ENCODE data around the gene CAPN13. TPM values are rescaled to one million over a fixed set of nuclear protein-coding genes. Genes with fewer than 3 reads are reported as not detected.
A peak's percentile ranks its signal among the peaks of the same experiment; 100 is the strongest.

CAPN13 gene
- total and polyA plus RNA-seq, 4 donors, result 0.13 to 0.42 TPM; not detected in 2

DNA sequence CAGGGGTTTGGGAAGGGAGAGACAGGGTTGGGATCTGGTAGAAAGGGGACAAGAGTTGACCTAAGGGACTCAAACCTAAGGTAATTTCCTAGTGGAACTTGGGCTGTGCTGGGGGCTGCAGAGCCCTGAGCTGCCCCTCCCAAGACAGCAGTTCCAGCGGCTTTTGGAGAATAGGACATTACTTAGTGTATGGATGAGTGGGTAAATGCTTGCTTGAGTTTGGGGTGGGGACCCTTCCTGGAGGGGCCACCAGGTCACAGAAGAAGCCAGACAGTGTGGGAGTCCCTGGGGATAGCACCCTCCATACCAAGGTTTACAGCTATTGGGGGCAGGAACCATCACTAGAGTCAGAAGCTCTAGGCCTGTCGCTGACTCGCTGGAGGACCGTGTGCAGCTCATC is 111.5 kb downstream of the CAPN13 start:
- H3K4me1 ChIP-seq (ENCODE audit: control insufficient read depth in 4 of 4, insufficient read depth in 4 of 4, low read length in 3 of 4), result no peaks in the 10 kb centered on the region
- peak; percentile 6 for DNase-seq (ENCODE audit: low spot score)
- H3K27me3 ChIP-seq (ENCODE audit: control insufficient read depth in 4 of 4, insufficient read depth in 4 of 4, low read length in 3 of 4), result peaks cover 0 to 2% (median 0%) of the 10 kb centered on the region in 4 donors
- no peak overlapping the region for H3K27ac ChIP-seq (ENCODE audit: low read depth in 1 of 2, low read length in 2 of 2)
- no peak overlapping the region for H3K9ac ChIP-seq (ENCODE audit: low read depth in 1 of 2, low read length in 2 of 2)
- H3K36me3 ChIP-seq (ENCODE audit: control insufficient read depth in 4 of 4, insufficient read depth in 3 of 4, low read depth in 1 of 4, low read length in 3 of 4), result no peaks in the 10 kb centered on the region
- H3K9me3 ChIP-seq (ENCODE audit: control insufficient read depth in 4 of 4, low read length in 3 of 4), result peaks cover 0 to 1% (median 0%) of the 10 kb centered on the region in 4 donors
- no peak overlapping the region for H3K4me3 ChIP-seq (ENCODE audit: low read depth in 1 of 3, low read length in 3 of 3)
- TF ChIP-seq, protein P1, sequence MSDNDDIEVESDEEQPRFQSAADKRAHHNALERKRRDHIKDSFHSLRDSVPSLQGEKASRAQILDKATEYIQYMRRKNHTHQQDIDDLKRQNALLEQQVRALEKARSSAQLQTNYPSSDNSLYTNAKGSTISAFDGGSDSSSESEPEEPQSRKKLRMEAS (IDR thresholded peaks at IDR 0.05), result no peak
- TF ChIP-seq YY1 (IDR thresholded peaks at IDR 0.05) (no peak), HNF4A (conservative IDR thresholded peaks at IDR 0.05) (no peak), TAF1 (conservative IDR thresholded peaks at IDR 0.05) (no peak), SP1 (IDR thresholded peaks at IDR 0.05) (no peak), JUND (IDR thresholded peaks at IDR 0.05) (no peak), RXRA (IDR thresholded peaks at IDR 0.05) (no peak), HNF4G (IDR thresholded peaks at IDR 0.05) (no peak), REST (IDR thresholded peaks at IDR 0.05) (no peak)
- TF ChIP-seq, protein P2, sequence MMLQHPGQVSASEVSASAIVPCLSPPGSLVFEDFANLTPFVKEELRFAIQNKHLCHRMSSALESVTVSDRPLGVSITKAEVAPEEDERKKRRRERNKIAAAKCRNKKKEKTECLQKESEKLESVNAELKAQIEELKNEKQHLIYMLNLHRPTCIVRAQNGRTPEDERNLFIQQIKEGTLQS (IDR thresholded peaks at IDR 0.05), result no peak
- WGBS, result 78% methylated on average over 4 of the region's 4 CpGs

- peak; percentile 1 for DNase-seq (ENCODE audit: low spot score)
- no peaks in the 10 kb centered on the region for H3K36me3 ChIP-seq (ENCODE audit: control insufficient read depth in 4 of 4, insufficient read depth in 3 of 4, low read depth in 1 of 4, low read length in 3 of 4)
- no peak overlapping the region for H3K27ac ChIP-seq (ENCODE audit: low read depth in 1 of 2, low read length in 2 of 2)
- H3K4me1 ChIP-seq (ENCODE audit: control insufficient read depth in 4 of 4, insufficient read depth in 4 of 4, low read length in 3 of 4), result no peaks in the 10 kb centered on the region
- peaks cover 0 to 2% (median 0%) of the 10 kb centered on the region in 4 donors for H3K27me3 ChIP-seq (ENCODE audit: control insufficient read depth in 4 of 4, insufficient read depth in 4 of 4, low read length in 3 of 4)
- TF ChIP-seq SP1 (IDR thresholded peaks at IDR 0.05) (no peak), RXRA (IDR thresholded peaks at IDR 0.05) (no peak), HNF4G (IDR thresholded peaks at IDR 0.05) (no peak), ZBTB33 (IDR thresholded peaks at IDR 0.05) (no peak), GABPA (IDR thresholded peaks at IDR 0.05 in 1 of 2, conservative IDR thresholded peaks at IDR 0.05 in 1 of 2) (no peak), NR2F2 (IDR thresholded peaks at IDR 0.05) (no peak), REST (IDR thresholded peaks at IDR 0.05) (no peak), JUND (IDR thresholded peaks at IDR 0.05) (no peak), CTCF (IDR thresholded peaks at IDR 0.05; ENCODE audit: low read depth, low read length, missing input control) (no peak)
- TF ChIP-seq, protein P1 (IDR thresholded peaks at IDR 0.05), result no peak
- 67% methylated on average over 8 of the region's 8 CpGs for WGBS
- H3K4me3 ChIP-seq (ENCODE audit: low read depth in 1 of 3, low read length in 3 of 3), result no peak overlapping the region
- H3K9ac ChIP-seq (ENCODE audit: low read depth in 1 of 2, low read length in 2 of 2), result no peak overlapping the region
- H3K9me3 ChIP-seq (ENCODE audit: control insufficient read depth in 4 of 4, low read length in 3 of 4), result no peaks in the 10 kb centered on the region
Observed at GRCh38 chr2:30694286-30695055, 112.8 kb downstream of the CAPN13 start.
